GM23248 (cell line): Measurements from ENCODE around the gene PHB1.

Experiments
- EZH2 ChIP-seq: fragments of 200-600 bp; sonication (generic); IDR thresholded peaks from 2 replicates; pipeline ENCODE4 v1.6.1; 2018; ENCODE audit warnings: antibody characterized with exemption, mild to moderate bottlenecking; ENCODE audit not compliant: insufficient read depth, poor library complexity, severe bottlenecking
- EZH2phosphoT487 ChIP-seq: fragments of 200-600 bp; sonication (generic); IDR thresholded peaks from 2 replicates; pipeline ENCODE4 v1.6.1; 2018; ENCODE audit warnings: antibody characterized with exemption, moderate library complexity, mild to moderate bottlenecking, low read depth; ENCODE audit not compliant: insufficient read depth

DNA sequence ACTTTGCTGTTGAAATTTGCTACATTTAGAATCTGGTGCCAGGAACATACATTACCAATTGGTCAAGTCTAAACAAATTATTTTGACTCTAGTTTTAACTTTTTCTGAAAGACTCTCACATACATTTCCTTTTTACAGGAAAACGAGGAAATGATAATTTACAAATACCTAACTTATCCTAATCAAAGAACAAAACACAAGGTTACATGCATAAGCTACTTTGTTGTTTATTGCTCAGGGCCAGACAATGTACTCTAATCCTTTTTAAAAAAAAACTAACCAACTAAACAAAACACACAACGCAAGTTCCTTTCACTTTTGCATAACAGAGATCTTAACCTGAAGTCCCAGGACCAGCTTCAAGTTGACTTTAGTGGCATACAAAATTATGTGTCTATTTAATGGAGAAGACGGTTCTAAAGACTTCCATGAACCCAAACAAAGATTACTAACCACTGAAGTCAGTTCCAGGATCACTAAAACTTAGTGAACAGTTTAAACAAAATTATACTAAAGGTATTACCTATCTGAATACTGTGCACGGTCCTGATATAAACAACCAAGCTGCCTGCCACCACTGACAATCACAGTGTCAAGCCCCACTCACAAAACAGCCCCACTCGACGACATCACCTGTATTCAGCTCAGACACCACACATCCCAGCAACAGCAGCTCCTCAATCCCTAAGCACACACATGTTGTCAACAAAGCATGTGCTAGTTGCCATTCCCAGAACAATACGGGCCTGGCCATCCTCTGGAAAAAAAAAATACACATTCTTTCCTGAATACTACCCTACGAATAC lies 54.5 kb downstream of the PHB1 start:
- TF ChIP-seq EZH2 (no peak), EZH2phosphoT487 (no peak)
